Measurements from ENCODE around the gene UBR2. TPM values are rescaled to one million over a fixed set of nuclear protein-coding genes. Genes with fewer than 3 reads are reported as not detected.
"Not testable (repeated sequence)": the region's sequence is repeated elsewhere in the genome, so short reads cannot be mapped to it uniquely, and the experiment has no call there.

UBR2 gene
- total RNA-seq, 1 experiment from 2014 or later, result 17.5 TPM

DNA sequence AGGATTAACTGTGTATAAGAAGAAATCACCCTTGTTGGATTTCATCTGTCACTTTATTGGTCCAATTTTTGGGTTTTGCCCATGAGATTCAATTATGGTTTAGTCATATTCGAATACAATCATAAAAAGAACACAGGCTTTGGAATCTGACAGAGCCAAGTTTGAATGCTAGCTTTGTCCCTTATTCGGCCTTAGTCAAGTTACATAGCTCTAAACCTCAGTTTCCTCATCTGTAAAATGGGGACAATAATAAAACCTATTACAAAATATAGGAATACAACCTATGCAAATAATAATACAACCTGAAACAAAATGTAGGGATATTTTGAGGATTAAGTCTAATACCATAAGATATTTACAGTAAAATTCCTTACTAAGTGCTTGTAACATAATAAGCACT lies 100.9 kb downstream of the UBR2 start:
- ChIA-PET POLR2A (ENCODE audit: low non-redundant PET) (no interaction called here), CTCF (no interaction called here)
- Histone ChIP-seq H3K4me1 (ENCODE audit: insufficient read depth, low read length, poor library complexity, severe bottlenecking) (no peaks in the 10 kb centered on the region), H3K4me3 (ENCODE audit: low read depth, low read length, poor library complexity, severe bottlenecking) (no peak overlapping the region), H3K27ac (ENCODE audit: low read depth, low read length, poor library complexity, severe bottlenecking) (no peak overlapping the region), H3K27me3 (replicated peaks; ENCODE audit: insufficient read depth, low read depth, low read length, poor library complexity) (no peaks in the 10 kb centered on the region), H3K36me3 (ENCODE audit: insufficient read depth, low read length, poor library complexity, severe bottlenecking) (peaks cover 25% of the 10 kb centered on the region), H3K9me3 (ENCODE audit: low read depth, low read length, poor library complexity, severe bottlenecking) (no peaks in the 10 kb centered on the region)
- no TSS peak for BruUV-seq (replicated peaks)
- DNase-seq (ENCODE audit: low spot score), result no peak
- no peak for TF ChIP-seq EZH2 (IDR thresholded peaks at IDR 0.05; ENCODE audit: borderline replicate concordance, low read depth, low read length, poor library complexity, severe bottlenecking)
- TF ChIP-seq, protein P1, sequence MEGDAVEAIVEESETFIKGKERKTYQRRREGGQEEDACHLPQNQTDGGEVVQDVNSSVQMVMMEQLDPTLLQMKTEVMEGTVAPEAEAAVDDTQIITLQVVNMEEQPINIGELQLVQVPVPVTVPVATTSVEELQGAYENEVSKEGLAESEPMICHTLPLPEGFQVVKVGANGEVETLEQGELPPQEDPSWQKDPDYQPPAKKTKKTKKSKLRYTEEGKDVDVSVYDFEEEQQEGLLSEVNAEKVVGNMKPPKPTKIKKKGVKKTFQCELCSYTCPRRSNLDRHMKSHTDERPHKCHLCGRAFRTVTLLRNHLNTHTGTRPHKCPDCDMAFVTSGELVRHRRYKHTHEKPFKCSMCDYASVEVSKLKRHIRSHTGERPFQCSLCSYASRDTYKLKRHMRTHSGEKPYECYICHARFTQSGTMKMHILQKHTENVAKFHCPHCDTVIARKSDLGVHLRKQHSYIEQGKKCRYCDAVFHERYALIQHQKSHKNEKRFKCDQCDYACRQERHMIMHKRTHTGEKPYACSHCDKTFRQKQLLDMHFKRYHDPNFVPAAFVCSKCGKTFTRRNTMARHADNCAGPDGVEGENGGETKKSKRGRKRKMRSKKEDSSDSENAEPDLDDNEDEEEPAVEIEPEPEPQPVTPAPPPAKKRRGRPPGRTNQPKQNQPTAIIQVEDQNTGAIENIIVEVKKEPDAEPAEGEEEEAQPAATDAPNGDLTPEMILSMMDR (conservative IDR thresholded peaks at IDR 0.05; ENCODE audit: low read depth, low read length), result no peak
- intact Hi-C loops (cut with micrococcal nuclease; ENCODE audit: unreplicated experiment), result no loop called here

DNA sequence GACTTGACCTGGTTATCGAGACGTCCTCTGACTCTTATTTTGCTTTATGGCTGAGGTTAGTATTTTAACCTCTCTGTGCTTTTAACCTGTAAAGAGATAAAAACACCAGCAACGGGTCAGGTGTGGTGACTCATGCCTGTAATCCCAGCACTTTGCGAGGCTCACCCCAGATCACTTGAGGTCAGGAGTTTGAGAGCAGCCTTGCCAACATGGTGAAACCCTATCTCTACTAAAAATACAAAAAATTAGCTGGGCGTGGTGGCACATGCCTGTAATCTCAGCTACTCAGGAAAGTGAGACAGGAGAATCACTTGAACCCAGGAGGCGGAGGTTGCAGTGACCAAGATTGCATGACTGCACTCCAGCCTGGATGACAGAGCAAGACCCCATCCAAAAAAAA lies 110.5 kb downstream of the UBR2 start:
- not testable (repeated sequence) for H3K4me3 ChIP-seq (ENCODE audit: low read depth, low read length, poor library complexity, severe bottlenecking); BruUV-seq (replicated peaks)
- peaks cover 55% of the 10 kb centered on the region for H3K36me3 ChIP-seq (ENCODE audit: insufficient read depth, low read length, poor library complexity, severe bottlenecking)

DNA sequence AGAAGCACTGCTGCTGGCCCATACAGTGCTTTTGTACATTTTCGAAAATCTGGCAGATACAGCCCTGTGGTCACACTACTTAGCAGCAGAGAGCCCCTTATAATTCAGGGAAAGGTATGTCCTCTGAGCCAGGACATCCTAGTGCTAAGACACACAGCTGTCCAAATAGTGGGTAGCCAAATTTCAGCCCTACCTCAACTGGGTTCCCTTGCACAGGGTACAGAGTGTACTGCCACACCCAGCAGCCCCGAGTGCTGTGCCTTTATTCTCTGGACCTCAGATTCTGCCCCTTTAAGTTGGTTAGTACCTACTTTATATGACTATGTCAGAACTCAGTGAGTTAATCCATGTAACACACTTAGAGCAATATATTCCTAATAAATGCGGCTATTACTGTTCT lies 111.0 kb downstream of the UBR2 start:
- no TSS peak for BruUV-seq (replicated peaks)
- intact Hi-C loops (cut with micrococcal nuclease; ENCODE audit: unreplicated experiment), result no loop called here

More for the DNA sequence above, 110.5 kb downstream of the UBR2 start:
- DNase-seq (ENCODE audit: low spot score); POLR2A ChIA-PET (ENCODE audit: low non-redundant PET); intact Hi-C loops (cut with micrococcal nuclease; ENCODE audit: unreplicated experiment); CTCF ChIA-PET; H3K27ac ChIP-seq (ENCODE audit: low read depth, low read length, poor library complexity, severe bottlenecking); H3K27me3 ChIP-seq (replicated peaks; ENCODE audit: insufficient read depth, low read depth, low read length, poor library complexity); H3K4me1 ChIP-seq (ENCODE audit: insufficient read depth, low read length, poor library complexity, severe bottlenecking); H3K9me3 ChIP-seq (ENCODE audit: low read depth, low read length, poor library complexity, severe bottlenecking): not testable (repeated sequence)

DNA sequence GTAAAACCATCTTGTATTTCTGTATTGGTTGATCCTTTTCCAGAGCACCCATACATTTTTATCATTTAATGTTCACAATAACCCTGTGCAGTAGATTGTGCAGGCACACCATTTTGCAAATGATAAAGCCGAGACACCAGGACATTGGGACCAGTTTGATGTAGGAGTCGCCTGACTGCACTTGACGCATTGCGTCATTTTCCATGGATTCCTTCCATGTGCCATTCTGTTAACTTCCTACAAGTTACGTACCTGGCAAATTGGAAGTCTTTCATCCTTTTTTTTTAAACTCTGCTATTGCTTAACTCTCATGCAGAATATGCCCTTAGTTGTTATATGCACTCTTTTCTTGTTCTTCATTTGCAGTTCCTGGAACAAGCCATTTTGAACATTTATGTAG lies 115.5 kb downstream of the UBR2 start:
- no peak for DNase-seq (ENCODE audit: low spot score)
- Histone ChIP-seq H3K4me3 (ENCODE audit: low read depth, low read length, poor library complexity, severe bottlenecking) (no peak overlapping the region), H3K36me3 (ENCODE audit: insufficient read depth, low read length, poor library complexity, severe bottlenecking) (peaks cover 62% of the 10 kb centered on the region), H3K4me1 (ENCODE audit: insufficient read depth, low read length, poor library complexity, severe bottlenecking) (no peaks in the 10 kb centered on the region), H3K9me3 (ENCODE audit: low read depth, low read length, poor library complexity, severe bottlenecking) (no peaks in the 10 kb centered on the region), H3K27ac (ENCODE audit: low read depth, low read length, poor library complexity, severe bottlenecking) (no peak overlapping the region), H3K27me3 (replicated peaks; ENCODE audit: insufficient read depth, low read depth, low read length, poor library complexity) (no peaks in the 10 kb centered on the region)
- no TSS peak for BruUV-seq (replicated peaks)
- intact Hi-C loops (cut with micrococcal nuclease; ENCODE audit: unreplicated experiment), result no loop called here
- CTCF ChIA-PET, result no interaction called here
- TF ChIP-seq, protein P1 (conservative IDR thresholded peaks at IDR 0.05; ENCODE audit: low read depth, low read length), result no peak
- no peak for TF ChIP-seq EZH2 (IDR thresholded peaks at IDR 0.05; ENCODE audit: borderline replicate concordance, low read depth, low read length, poor library complexity, severe bottlenecking)
- POLR2A ChIA-PET (ENCODE audit: low non-redundant PET), result no interaction called here

More for the DNA sequence above, 111.0 kb downstream of the UBR2 start:
- Histone ChIP-seq H3K27me3 (replicated peaks; ENCODE audit: insufficient read depth, low read depth, low read length, poor library complexity) (no peaks in the 10 kb centered on the region), H3K36me3 (ENCODE audit: insufficient read depth, low read length, poor library complexity, severe bottlenecking) (peaks cover 59% of the 10 kb centered on the region), H3K4me3 (ENCODE audit: low read depth, low read length, poor library complexity, severe bottlenecking) (no peak overlapping the region), H3K9me3 (ENCODE audit: low read depth, low read length, poor library complexity, severe bottlenecking) (no peaks in the 10 kb centered on the region), H3K4me1 (ENCODE audit: insufficient read depth, low read length, poor library complexity, severe bottlenecking) (no peaks in the 10 kb centered on the region), H3K27ac (ENCODE audit: low read depth, low read length, poor library complexity, severe bottlenecking) (no peak overlapping the region)
- TF ChIP-seq, protein P1 (conservative IDR thresholded peaks at IDR 0.05; ENCODE audit: low read depth, low read length), result no peak
- TF ChIP-seq EZH2 (IDR thresholded peaks at IDR 0.05; ENCODE audit: borderline replicate concordance, low read depth, low read length, poor library complexity, severe bottlenecking), result no peak
- CTCF ChIA-PET, result no interaction called here
- POLR2A ChIA-PET (ENCODE audit: low non-redundant PET), result no interaction called here
- no peak for DNase-seq (ENCODE audit: low spot score)

Data from A673 (cell line).